Measurements from ENCODE around the gene IRGC. TPM values are rescaled to one million over a fixed set of nuclear protein-coding genes. Genes with fewer than 3 reads are reported as not detected.

The IRGC gene
- total and polyA plus RNA-seq, 2 of the 4 experiments (the other 2 are of a cell fraction) = not detected

DNA sequence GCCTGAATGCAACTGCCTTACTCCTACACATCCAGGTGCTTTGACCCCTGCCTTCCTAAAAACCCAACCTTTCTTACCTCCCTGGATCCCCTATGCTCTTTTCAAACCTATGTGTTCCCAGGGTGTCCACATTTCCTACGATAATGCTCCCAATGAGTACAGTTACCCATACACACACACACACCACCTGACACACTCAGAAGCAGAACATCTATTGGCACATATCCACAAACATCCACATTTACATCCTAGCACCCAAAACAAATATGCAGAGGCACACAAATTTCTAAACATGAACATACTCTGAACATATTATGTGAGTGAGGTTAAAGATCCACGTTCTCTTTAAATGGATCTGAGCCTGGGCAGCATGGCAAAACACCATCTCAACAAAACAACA is 23.5 kb upstream of the IRGC start:
- Histone ChIP-seq H3K56ac (ENCODE audit: extremely low read depth, insufficient read depth, low read length) (no peak overlapping the region), H3K4me2 (ENCODE audit: low read depth, low read length) (no peak overlapping the region), H4K91ac (ENCODE audit: insufficient read depth, low read depth, low read length) (no peak overlapping the region), H2BK20ac (ENCODE audit: low read depth, low read length) (no peak overlapping the region), H3K4me1 (ENCODE audit: control insufficient read depth, insufficient read depth, low read length) (no peaks in the 10 kb centered on the region), H4K8ac (ENCODE audit: low read depth in 2 of 2, low read length in 2 of 2) (no peak overlapping the region), H3K79me1 (ENCODE audit: low read depth in 1 of 2, low read length in 2 of 2) (no peaks in the 10 kb centered on the region), H2AK5ac (ENCODE audit: low read depth, low read length) (no peak overlapping the region), H4K5ac (ENCODE audit: low read depth, low read length) (no peak overlapping the region), H3K23ac (ENCODE audit: low read depth, low read length) (no peak overlapping the region), H3K18ac (ENCODE audit: low read depth, low read length) (no peak overlapping the region), H3K27me3 (ENCODE audit: control insufficient read depth, insufficient read depth, low read length) (peaks cover 2% of the 10 kb centered on the region), H3K27ac (ENCODE audit: insufficient read depth, low read length) (no peak overlapping the region), H3K9me3 (ENCODE audit: control insufficient read depth, insufficient read depth, low read length) (peaks cover 30% of the 10 kb centered on the region), H3K9ac (ENCODE audit: low read depth, low read length) (no peak overlapping the region), H3K4ac (ENCODE audit: low read depth, low read length) (no peak overlapping the region), H3K14ac (replicated peaks; ENCODE audit: low read depth, low read length) (no peak overlapping the region), H2AK9ac (replicated peaks; ENCODE audit: low read depth, low read length, poor library complexity) (no peak overlapping the region), H2BK120ac (ENCODE audit: low read depth, low read length) (no peak overlapping the region), H3K4me3 (ENCODE audit: insufficient read depth, low read depth, low read length) (no peak overlapping the region), H3K36me3 (ENCODE audit: control insufficient read depth, insufficient read depth, low read length) (no peaks in the 10 kb centered on the region), H2BK5ac (ENCODE audit: low read depth, low read length, poor library complexity, severe bottlenecking) (no peak overlapping the region), H2AFZ (replicated peaks; ENCODE audit: low read length, poor library complexity) (no peak overlapping the region), H3K9me1 (ENCODE audit: insufficient read depth, low read length) (no peaks in the 10 kb centered on the region), H4K20me1 (ENCODE audit: insufficient read depth, low read length) (no peaks in the 10 kb centered on the region), H2BK15ac (ENCODE audit: low read depth, low read length) (no peak overlapping the region)
- ChIA-PET POLR2A (ENCODE audit: unreplicated experiment) (no interaction called here), CTCF (no interaction called here)
- ATAC-seq (ENCODE audit: low read depth) (no peak), DNase-seq (no peak)
- intact Hi-C loops (cut with micrococcal nuclease) (no loop called here), in situ Hi-C loops (cut with MboI; ENCODE audit: low sequenced_read_pairs) (no loop called here), dilution Hi-C loops (cut with HindIII; ENCODE audit: low sequenced_read_pairs, unreplicated experiment) (no loop called here)
- BruUV-seq (replicated peaks) = no TSS peak
- 100% methylated on average over 1 of the region's 2 CpGs; no CpG with 5 or more reads in 1 of the 2 experiments for WGBS, 2 experiments (ENCODE audit: extremely low coverage in 2 of 2, insufficient read length in 1 of 2)
- TF ChIP-seq BHLHE40 (IDR thresholded peaks at IDR 0.05; ENCODE audit: low read depth, low read length) = no peak
- TF ChIP-seq RAD21 (IDR thresholded peaks at IDR 0.05; ENCODE audit: low read length) = no peak

Measured in IMR-90 (cell line).